Spinal cord (tissue), 10 donors: ENCODE measurements around the gene AVPR1B. TPM values are rescaled to one million over a fixed set of nuclear protein-coding genes. Genes with fewer than 3 reads are reported as not detected.

ENCODE experiments used
- DNase-seq, 6 donors: peaks; one replicate each; pipeline versions ENCODE4 v3.0.0 to v3.0.0-alpha.2; 2013 to 2015; ENCODE audit warnings: low spot score in 6 of 6, low read depth in 4 of 6
- H3K27ac ChIP-seq: one replicate; pipeline ENCODE4 v1.5.1; 2013; ENCODE audit warnings: low read depth, low read length, control low read depth
- H3K27me3 ChIP-seq: one replicate; pipeline ENCODE4 v1.6.1; 2013; ENCODE audit warnings: low read length; ENCODE audit not compliant: control insufficient read depth, insufficient read depth
- H3K36me3 ChIP-seq: one replicate; pipeline ENCODE4 v1.6.1; 2013; ENCODE audit warnings: low read length; ENCODE audit not compliant: control insufficient read depth, insufficient read depth
- H3K4me1 ChIP-seq: one replicate; pipeline ENCODE4 v1.6.1; 2013; ENCODE audit warnings: low read length; ENCODE audit not compliant: control insufficient read depth, insufficient read depth
- H3K4me3 ChIP-seq: one replicate; pipeline ENCODE4 v1.5.1; 2013; ENCODE audit warnings: low read depth, low read length, control low read depth
- H3K9me3 ChIP-seq: one replicate; pipeline ENCODE4 v1.6.1; 2013; ENCODE audit warnings: low read length; ENCODE audit not compliant: control insufficient read depth, insufficient read depth
- WGBS: methylation state at CpG from one replicate; pipeline ENCODE4 v1.1.5; 2013; ENCODE audit warnings: missing lambda C conversion rate; ENCODE audit not compliant: insufficient coverage; 5-methylcytosine and 5-hydroxymethylcytosine counted together
- long read RNA-seq, 4 donors: transcript quantifications; one replicate each; lab custom pipeline, GENCODE V29; 2026
- polyA plus RNA-seq, 2 donors: library from polyadenylated mRNA; unstranded; fragments of 120-200 nt; gene quantifications; one replicate each; pipeline ENCODE4 v1.2.1, GENCODE V29; 2013; ENCODE audit not compliant: insufficient read length in 2 of 2
- total RNA-seq, 2 donors: library from RNA; depleted of rRNA in 1 of 2; stranded (reverse); fragments of 120-200 nt in 1 of 2; fragments of >200 nt in 1 of 2; gene quantifications; one replicate each; pipeline versions ENCODE4 v1.2.3 to v1.2.4, GENCODE V29; 2013 to 2014
- donor health status: healthy.

AVPR1B gene, protein sequence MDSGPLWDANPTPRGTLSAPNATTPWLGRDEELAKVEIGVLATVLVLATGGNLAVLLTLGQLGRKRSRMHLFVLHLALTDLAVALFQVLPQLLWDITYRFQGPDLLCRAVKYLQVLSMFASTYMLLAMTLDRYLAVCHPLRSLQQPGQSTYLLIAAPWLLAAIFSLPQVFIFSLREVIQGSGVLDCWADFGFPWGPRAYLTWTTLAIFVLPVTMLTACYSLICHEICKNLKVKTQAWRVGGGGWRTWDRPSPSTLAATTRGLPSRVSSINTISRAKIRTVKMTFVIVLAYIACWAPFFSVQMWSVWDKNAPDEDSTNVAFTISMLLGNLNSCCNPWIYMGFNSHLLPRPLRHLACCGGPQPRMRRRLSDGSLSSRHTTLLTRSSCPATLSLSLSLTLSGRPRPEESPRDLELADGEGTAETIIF
- total RNA-seq (under 1 TPM; 0.17 to 0.50 TPM), polyA plus RNA-seq (under 1 TPM in 1 of 2 donors, not detected in 1; 0.12 TPM)
- long read RNA-seq, donor 1, partial matches to known transcripts = 0 of 1 reads
- long read RNA-seq, donor 1, other reads (novel, unspliced or antisense) = 0 of 1 reads
- long read RNA-seq, donor 2 = 0 reads
- long read RNA-seq, donor 3 = 0 reads
- long read RNA-seq, donor 4 = 0 reads

DNA sequence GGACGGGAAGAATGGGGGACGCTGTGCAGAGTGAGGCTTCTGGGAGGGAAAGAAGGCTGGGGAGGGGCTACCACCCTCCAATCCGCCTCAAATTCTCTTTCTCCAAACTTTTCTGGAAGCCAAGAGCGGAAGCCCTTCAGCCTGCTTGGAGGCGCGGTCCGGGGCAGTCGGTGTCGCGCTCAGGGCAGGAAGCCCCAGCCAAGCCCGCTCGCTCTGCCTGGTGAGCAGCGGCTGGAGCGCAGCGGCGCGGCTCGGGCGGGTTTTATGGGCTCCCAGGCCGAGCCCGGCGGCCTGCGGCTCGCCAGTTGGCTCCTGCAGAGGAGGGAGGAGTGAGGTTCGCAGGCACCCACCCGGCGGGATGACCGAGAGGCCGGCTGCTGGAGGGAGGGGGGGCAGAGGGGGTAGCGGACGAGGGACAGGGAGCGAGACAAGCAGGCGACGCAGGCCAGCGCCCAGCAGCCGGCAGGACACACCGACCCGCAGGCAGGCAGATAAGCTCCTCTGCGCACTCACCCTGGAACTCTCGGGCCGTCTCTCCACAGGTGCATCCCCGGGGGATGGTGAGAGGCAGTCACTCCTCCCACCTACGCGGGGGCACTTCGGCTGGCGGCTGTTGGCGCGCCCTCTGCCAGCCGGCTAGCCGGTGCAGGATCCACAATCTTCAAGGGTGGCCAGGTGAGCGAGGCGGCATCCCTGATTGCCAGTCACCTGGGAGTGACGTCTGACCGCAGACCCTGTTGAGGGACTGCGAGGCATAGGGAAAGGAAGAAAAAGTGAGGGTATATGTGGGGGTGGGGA, at the start of gene AVPR1B:
AVPR1B (minus strand) TSS at position 238 of the 798 bp plus-strand sequence. CDS start 498 bp downstream, outside the sequence.
- under 1% methylated on average over 52 of the region's 55 CpGs for WGBS
- peaks cover 3% of the 10 kb centered on the region for H3K9me3 ChIP-seq

DNA sequence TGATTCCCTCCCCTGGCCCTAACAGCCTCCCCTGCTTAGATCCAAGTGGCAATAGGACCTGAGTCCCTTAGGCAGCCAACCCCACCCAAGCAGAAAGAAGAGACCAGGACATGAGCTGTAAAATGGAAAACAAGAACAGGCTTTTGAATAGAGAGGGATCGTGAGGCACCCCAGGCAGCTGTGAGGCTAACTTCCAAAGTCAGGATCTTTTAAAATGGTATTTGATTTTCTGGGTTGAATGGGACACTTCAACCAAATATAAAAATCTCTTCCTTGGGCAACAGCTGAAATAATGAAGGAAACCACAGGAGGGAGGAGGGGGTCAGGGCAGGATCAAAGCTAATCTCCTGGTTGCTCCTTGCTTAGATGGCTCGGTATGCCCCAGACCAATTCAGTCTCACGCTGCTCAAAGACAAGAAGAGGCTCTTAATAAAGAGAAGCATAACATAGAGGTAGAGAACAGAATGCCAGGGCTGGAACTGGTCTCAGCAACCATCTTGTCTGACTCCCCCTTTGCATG, 28.6 kb upstream of the AVPR1B start:
- peaks cover under 1% of the 10 kb centered on the region for H3K9me3 ChIP-seq
- DNase-seq = peak in 1 of 6 donors; percentile 12
- H3K27ac ChIP-seq = no peak overlapping the region
- H3K27me3 ChIP-seq = no peaks in the 10 kb centered on the region
- H3K36me3 ChIP-seq = no peaks in the 10 kb centered on the region
- H3K4me1 ChIP-seq = peaks cover 5% of the 10 kb centered on the region
- no peak overlapping the region for H3K4me3 ChIP-seq
- 45% methylated on average over 2 of the region's 3 CpGs for WGBS

More for the DNA sequence above, at the start of gene AVPR1B:
- Histone ChIP-seq H3K4me1 (peaks cover 15% of the 10 kb centered on the region), H3K27me3 (peaks cover 21% of the 10 kb centered on the region), H3K36me3 (no peaks in the 10 kb centered on the region), H3K4me3 (peak within 1 kb of the TSS; percentile 39), H3K27ac (no peak within 1 kb of the TSS)
- peak in 2 of 6 donors; percentile 38 to 61 for DNase-seq

DNA sequence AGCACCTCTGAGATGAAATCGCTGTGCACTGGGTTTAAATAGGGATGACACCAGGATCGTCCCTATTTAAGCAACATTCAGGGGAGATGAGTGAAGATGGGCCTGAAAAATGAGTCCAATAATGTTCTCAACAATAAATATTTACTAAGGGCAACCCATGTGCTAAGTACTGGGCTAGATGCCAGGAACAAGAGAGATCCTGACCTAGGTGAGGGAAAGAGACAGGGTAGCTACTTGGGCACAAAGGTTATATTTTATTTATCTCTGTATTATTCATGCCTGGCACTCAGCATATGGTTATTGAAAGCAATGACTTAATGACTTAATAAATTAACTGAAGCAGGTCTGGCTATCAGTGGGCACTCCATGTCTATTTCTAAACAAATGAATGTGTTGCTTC, 27.4 kb upstream of the AVPR1B start:
- H3K4me1 ChIP-seq = peaks cover 5% of the 10 kb centered on the region
- H3K36me3 ChIP-seq = no peaks in the 10 kb centered on the region
- H3K27me3 ChIP-seq = no peaks in the 10 kb centered on the region
- DNase-seq = peak in 1 of 6 donors; percentile 12
- peaks cover 2% of the 10 kb centered on the region for H3K9me3 ChIP-seq
- no peak overlapping the region for H3K27ac ChIP-seq
- H3K4me3 ChIP-seq = no peak overlapping the region
- WGBS = 60% methylated on average over 1 of the region's 2 CpGs

DNA sequence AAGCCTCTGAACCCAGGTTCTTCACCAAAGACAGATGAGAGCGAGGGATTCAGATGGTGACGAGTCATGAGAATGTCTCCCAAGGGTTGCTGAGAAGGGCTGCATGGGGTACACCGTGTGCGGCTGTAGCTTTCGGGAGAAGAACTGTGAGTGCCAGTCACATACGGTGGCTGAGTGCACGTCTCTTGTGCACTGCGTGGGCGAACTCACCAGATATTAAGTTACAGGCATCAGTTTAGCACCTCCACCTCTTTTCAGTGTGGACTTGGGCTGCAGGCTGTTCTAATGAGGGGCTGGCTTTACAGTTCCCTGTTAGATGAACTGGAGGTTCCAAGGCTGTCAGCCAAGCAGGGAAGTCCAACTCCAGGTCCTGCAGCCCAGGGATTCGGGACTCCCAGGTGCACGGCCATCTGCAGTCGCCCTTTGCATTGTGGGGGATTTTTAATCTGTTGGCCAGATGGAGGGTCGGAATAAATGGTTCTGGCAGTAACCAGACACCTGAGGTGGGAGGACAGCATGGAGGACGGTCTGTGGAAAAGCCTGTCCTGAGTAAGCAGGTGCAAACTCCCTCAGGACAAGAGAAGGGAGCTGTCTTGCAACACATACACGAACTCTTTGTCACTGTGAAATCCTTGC, 26.5 kb upstream of the AVPR1B start:
- H3K4me3 ChIP-seq = no peak overlapping the region
- 82% methylated on average over 14 of the region's 15 CpGs for WGBS
- no peaks in the 10 kb centered on the region for H3K36me3 ChIP-seq
- DNase-seq = no peak
- H3K9me3 ChIP-seq = peaks cover 2% of the 10 kb centered on the region
- H3K27ac ChIP-seq = no peak overlapping the region
- H3K27me3 ChIP-seq = no peaks in the 10 kb centered on the region
- H3K4me1 ChIP-seq = peaks cover 5% of the 10 kb centered on the region

DNA sequence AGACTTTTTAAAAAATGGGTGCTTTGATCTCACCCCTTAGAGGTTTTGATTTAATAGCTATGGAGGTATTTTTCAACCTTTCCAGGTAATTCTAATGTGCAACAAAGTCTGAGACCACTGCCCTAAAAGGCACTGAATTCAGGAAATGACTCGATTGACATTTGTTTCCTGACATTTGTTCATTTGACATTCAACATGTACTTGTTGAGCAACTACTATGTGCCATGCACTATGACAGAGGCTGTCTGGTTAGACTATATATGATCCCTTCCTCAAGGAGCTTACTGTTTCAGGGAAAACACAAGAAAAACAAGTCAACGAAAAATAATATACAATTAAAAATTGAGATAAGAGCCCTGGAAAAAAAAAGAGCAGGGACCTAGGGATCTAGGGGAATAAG, 25.6 kb upstream of the AVPR1B start:
- Histone ChIP-seq H3K27ac (no peak overlapping the region), H3K9me3 (peaks cover 2% of the 10 kb centered on the region)
- WGBS = no CpG with 5 or more reads among the region's 2 CpGs

DNA sequence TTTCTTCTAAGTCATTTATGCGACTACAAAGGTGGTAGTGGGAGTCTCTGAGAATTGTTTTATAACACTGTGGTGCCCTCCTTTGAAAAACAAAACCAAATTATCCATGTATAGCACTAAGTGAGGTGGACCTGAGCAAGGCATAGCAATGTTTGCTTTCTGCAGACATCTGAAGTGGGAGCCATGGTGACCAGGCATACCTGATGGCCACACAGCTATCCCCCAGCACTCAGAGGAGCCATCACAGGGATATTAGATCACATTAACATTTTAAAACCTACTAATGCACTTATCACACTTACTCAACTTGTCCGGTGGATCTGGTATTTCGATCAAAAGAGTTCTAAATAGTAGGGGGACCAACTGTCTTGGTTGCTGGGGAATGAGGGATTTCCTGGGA, 24.8 kb upstream of the AVPR1B start:
- Histone ChIP-seq H3K4me3 (no peak overlapping the region), H3K36me3 (no peaks in the 10 kb centered on the region)
- WGBS = no CpG with 5 or more reads among the region's 3 CpGs

More for the DNA sequence above, 25.6 kb upstream of the AVPR1B start:
- H3K4me3 ChIP-seq = no peak overlapping the region
- H3K4me1 ChIP-seq = peaks cover 5% of the 10 kb centered on the region
- no peak for DNase-seq
- no peaks in the 10 kb centered on the region for H3K27me3 ChIP-seq
- H3K36me3 ChIP-seq = no peaks in the 10 kb centered on the region

DNA sequence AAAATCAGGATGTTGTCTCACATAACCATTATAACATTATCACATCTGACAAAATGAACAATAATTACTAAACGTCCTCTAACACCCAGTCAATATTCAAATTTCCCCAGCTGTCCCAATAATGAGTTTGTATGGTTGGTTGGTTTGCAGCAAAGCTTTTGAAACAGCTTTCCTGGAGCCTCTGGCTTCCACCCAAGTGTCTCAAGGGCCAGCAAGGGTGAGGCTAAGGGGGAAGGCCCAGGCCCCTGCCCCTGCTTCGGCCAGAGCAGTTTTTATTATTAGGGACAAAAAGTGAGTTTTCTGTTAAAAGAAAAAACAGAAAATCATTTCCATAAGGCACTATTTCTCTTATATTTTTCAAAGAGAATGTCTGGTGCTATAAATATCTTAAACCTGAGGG, 19.1 kb upstream of the AVPR1B start:
- no CpG with 5 or more reads among the region's 2 CpGs for WGBS
- Histone ChIP-seq H3K27me3 (no peaks in the 10 kb centered on the region), H3K4me1 (peaks cover 7% of the 10 kb centered on the region), H3K4me3 (no peak overlapping the region), H3K36me3 (no peaks in the 10 kb centered on the region), H3K9me3 (peaks cover 2% of the 10 kb centered on the region), H3K27ac (no peak overlapping the region)
- peak in 2 of 6 donors; percentile 42 to 43 for DNase-seq

More for the DNA sequence above, 24.8 kb upstream of the AVPR1B start:
- Histone ChIP-seq H3K4me1 (peaks cover 5% of the 10 kb centered on the region), H3K9me3 (peaks cover 2% of the 10 kb centered on the region), H3K27ac (no peak overlapping the region), H3K27me3 (no peaks in the 10 kb centered on the region)
- no peak for DNase-seq

DNA sequence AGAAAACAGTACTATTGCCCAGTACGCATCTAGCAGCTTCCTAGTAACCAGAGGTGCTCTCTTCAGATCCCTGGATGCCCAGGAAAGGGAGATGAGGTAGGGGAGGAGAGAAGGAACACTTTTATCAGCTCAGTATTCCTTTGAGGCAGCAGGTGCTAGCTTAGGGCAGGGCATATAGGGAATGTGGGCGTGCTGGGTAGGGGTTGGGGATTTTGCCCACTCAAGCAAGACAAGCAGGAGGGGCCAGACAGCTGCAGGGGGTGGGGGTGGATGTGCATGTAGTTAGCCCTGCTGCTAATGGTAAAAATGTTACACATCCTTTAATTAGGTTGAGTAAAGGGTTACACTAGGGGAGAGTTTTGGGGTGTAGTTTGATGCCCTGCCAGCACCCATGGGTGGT, 18.1 kb upstream of the AVPR1B start:
- no peak for DNase-seq
- peaks cover 7% of the 10 kb centered on the region for H3K4me1 ChIP-seq
- no peaks in the 10 kb centered on the region for H3K27me3 ChIP-seq
- no peaks in the 10 kb centered on the region for H3K36me3 ChIP-seq
- H3K9me3 ChIP-seq = no peaks in the 10 kb centered on the region
- WGBS = 72% methylated on average over 2 of the region's 2 CpGs
- no peak overlapping the region for H3K27ac ChIP-seq
- no peak overlapping the region for H3K4me3 ChIP-seq
